SK-N-SH treated with all-trans-retinoic acid at 6 μM for 48 hours (cell line): ENCODE results near the gene ENTHD1.

Experiments
- CREB5 ChIP-seq: fragments of 250-450 bp; sonication (Bioruptor Pico); IDR thresholded peaks from 2 replicates; pipeline ENCODE4 v1.5.1; 2020; ENCODE audit warnings: low read depth, mild to moderate bottlenecking, moderate library complexity
- ESRRG ChIP-seq: fragments of 250-450 bp; sonication (Bioruptor Pico); IDR thresholded peaks from 2 replicates; pipeline ENCODE4 v1.6.1; 2021; ENCODE audit warnings: mild to moderate bottlenecking
- GLIS3 ChIP-seq: fragments of 250-450 bp; sonication (Bioruptor Pico); IDR thresholded peaks from 2 replicates; pipeline ENCODE4 v1.5.0; 2020; ENCODE audit warnings: mild to moderate bottlenecking, moderate library complexity
- PATZ1 ChIP-seq: fragments of 250-450 bp; sonication (Bioruptor Pico); IDR thresholded peaks from 2 replicates; pipeline ENCODE4 v1.8.0; 2020; ENCODE audit warnings: mild to moderate bottlenecking, moderate library complexity, borderline replicate concordance
- PPARA ChIP-seq: fragments of 250-450 bp; sonication (Bioruptor Pico); IDR thresholded peaks from 2 replicates; pipeline ENCODE4 v1.5.0; 2020; ENCODE audit warnings: mild to moderate bottlenecking, borderline replicate concordance
- TSHZ2 ChIP-seq: fragments of 250-450 bp; sonication (Bioruptor Pico); IDR thresholded peaks from 2 replicates; pipeline ENCODE4 v1.5.0; 2020; ENCODE audit warnings: mild to moderate bottlenecking, moderate library complexity
- ZFP30 ChIP-seq: fragments of 450-650 bp; formaldehyde crosslinking; IDR thresholded peaks from 2 replicates; pipeline ENCODE4 v1.5.0; 2022; ENCODE audit warnings: mild to moderate bottlenecking, moderate library complexity
- ZNF565 ChIP-seq: fragments of 450-650 bp; formaldehyde crosslinking; conservative IDR thresholded peaks from 2 replicates; pipeline ENCODE4 v1.5.0; 2020; ENCODE audit warnings: low read depth, mild to moderate bottlenecking, moderate library complexity
- TF ChIP-seq, protein P1 (sequence below): fragments of 250-450 bp; sonication (Bioruptor Pico); IDR thresholded peaks from 2 replicates; pipeline ENCODE4 v1.5.1; 2021; ENCODE audit warnings: mild to moderate bottlenecking, moderate library complexity

DNA sequence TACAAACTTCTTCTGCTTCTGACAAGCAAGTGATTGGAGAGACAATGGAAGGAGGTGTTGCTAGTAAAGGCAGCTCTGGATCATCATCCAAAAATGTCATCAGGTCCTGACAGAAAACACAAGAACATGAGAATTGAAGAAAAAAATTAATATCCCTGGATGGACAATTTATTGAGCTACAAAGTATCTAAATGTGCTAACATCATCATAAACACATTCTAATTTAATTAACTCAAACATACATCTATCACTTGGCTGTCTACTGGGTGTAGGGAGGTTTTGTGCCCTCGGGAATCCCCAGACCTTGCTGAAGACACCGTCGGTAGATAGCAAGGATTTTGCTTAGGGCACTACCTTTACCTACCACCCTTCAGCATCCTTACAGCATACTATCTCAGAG is 72.6 kb downstream of the ENTHD1 start:
- TF ChIP-seq GLIS3 (CRISPR knock-in tag) (no peak), PATZ1 (CRISPR knock-in tag) (no peak), CREB5 (no peak), ESRRG (CRISPR knock-in tag) (no peak), TSHZ2 (CRISPR knock-in tag) (no peak), ZFP30 (no peak), ZNF565 (no peak), PPARA (no peak)
- TF ChIP-seq, protein P1, sequence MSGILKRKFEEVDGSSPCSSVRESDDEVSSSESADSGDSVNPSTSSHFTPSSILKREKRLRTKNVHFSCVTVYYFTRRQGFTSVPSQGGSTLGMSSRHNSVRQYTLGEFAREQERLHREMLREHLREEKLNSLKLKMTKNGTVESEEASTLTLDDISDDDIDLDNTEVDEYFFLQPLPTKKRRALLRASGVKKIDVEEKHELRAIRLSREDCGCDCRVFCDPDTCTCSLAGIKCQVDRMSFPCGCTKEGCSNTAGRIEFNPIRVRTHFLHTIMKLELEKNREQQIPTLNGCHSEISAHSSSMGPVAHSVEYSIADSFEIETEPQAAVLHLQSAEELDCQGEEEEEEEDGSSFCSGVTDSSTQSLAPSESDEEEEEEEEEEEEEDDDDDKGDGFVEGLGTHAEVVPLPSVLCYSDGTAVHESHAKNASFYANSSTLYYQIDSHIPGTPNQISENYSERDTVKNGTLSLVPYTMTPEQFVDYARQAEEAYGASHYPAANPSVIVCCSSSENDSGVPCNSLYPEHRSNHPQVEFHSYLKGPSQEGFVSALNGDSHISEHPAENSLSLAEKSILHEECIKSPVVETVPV (CRISPR knock-in tag): no peak
